Choroid plexus epithelial cell (primary cell): ENCODE measurements around the gene ARHGEF39.
"Not testable (repeated sequence)": the region's sequence is repeated elsewhere in the genome, so short reads cannot be mapped to it uniquely, and the experiment has no call there.

Experiments
- DNase-seq: peaks from one replicate; pipeline ENCODE4 v3.0.0-alpha.2; 2010; ENCODE audit warnings: low read depth
- H3K4me3 ChIP-seq: 2 replicates; pipeline ENCODE4 v1.5.1; 2011; ENCODE audit warnings: low read depth, mild to moderate bottlenecking, control low read depth, low read length, moderate library complexity
- CTCF ChIP-seq: conservative IDR thresholded peaks from 2 replicates; pipeline ENCODE4 v1.5.1; 2011; ENCODE audit warnings: low read depth, mild to moderate bottlenecking, control low read depth, inconsistent platforms, low read length, moderate library complexity

ARHGEF39 gene

GRCh38 chr9:35650341-35651158 is 14.4 kb downstream of the ARHGEF39 start, which contains the start of gene SIT1:
TSS of gene SIT1 (minus strand) at chr9:35650931. CDS start at chr9:35650853, 78 bp downstream.
- H3K4me3 ChIP-seq = no peak within 1 kb of the TSS
- DNase-seq = no peak

GRCh38 chr9:35649431-35650340 is 15.3 kb downstream of the ARHGEF39 start:
- no peak overlapping the region for H3K4me3 ChIP-seq
- TF ChIP-seq CTCF = no peak
- no peak for DNase-seq

More at GRCh38 chr9:35650341-35651158, 14.4 kb downstream of the ARHGEF39 start, which contains the start of gene SIT1:
- no peak for TF ChIP-seq CTCF

GRCh38 chr9:35646533-35647265 is 18.3 kb downstream of the ARHGEF39 start:
- peak overlapping the region; percentile 79 for H3K4me3 ChIP-seq
- DNase-seq = peak; percentile 90
- peak; percentile 80 for TF ChIP-seq CTCF

- TF ChIP-seq CTCF = peak; percentile 41
- no peak for DNase-seq
- peak overlapping the region; percentile 79 for H3K4me3 ChIP-seq
These were observed 18.9 kb downstream of the ARHGEF39 start for GRCh38 chr9:35646153-35646532.

- peak overlapping the region; percentile 79 for H3K4me3 ChIP-seq
- not testable (repeated sequence) for DNase-seq
These were observed 19.3 kb downstream of the ARHGEF39 start for GRCh38 chr9:35645736-35646135.

- DNase-seq = no peak
- no peak for TF ChIP-seq CTCF
- H3K4me3 ChIP-seq = no peak overlapping the region
These were observed 21.9 kb downstream of the ARHGEF39 start for GRCh38 chr9:35643046-35643445.

GRCh38 chr9:35641478-35641877 is 23.5 kb downstream of the ARHGEF39 start:
- H3K4me3 ChIP-seq, DNase-seq: not testable (repeated sequence)

GRCh38 chr9:35640431-35640830 is 24.6 kb downstream of the ARHGEF39 start:
- H3K4me3 ChIP-seq, DNase-seq: not testable (repeated sequence)
